GM21423 (cell line): Measurements from ENCODE around the gene ZCCHC14.

ENCODE experiments used
- ATAC-seq: cut with Tn5 transposase; IDR thresholded peaks from one replicate; pipeline ENCODE4 v1.9.1; 2021; ENCODE audit warnings: mild to moderate bottlenecking, moderate library complexity; ENCODE audit not compliant: unreplicated experiment

Gene ZCCHC14

DNA sequence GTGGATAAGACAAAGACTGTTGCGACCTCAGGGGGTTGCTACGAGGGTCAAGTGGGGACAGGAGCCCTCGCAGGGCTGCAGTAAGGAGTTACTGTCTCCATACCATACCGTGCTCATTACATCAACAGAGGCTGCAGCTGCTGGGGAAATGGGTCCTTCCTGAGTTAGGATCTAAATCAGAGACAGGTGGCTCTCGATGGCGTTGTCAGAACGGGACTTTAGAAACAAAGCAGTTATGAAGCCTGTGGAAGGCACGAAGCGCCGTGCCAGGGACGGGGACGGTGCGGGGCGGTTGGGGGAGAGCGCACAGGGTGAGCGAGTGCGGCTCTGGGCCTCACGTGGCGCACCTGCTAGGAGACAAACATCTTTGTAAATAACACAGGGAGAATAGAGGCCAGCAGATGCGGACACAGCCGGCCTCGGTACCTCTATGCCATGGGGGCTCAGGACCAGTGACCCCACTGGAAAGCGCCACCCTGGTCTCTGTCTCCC lies 34.4 kb downstream of the ZCCHC14 start:
- ATAC-seq, result no peak

DNA sequence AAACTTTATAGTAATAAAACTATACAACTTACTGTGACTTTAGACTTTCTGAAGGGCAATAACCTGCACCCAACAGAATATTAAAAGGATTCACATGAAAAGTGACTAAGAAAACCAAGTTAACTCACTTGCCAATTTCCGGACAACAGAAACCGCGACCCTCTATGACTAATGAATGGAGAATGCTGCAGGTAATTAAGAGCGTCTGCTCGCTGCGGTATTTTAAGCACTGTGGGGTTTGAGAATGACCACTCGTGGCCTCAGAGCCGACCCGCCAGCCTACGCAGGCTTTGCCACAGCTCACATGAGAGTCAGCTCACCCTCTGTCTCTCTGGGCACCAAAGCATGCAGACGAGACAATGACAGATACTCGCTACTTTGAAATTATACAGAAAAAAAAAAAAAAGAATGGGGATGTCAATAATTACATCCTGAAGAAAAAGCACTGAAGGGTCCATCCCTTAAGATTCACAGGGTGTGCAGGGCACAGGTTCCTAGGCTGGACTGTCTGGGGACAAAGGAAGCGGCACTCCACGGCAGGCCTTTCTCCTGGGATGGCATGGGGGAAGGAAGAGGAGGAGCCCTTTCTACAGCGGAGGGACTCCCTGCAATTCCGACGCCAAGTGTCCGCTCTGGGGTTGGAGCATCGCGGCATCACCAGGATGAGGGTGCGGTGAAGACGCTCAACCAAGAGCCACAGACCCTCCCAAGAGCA lies 35.0 kb downstream of the ZCCHC14 start:
- ATAC-seq, result peak; percentile 47

DNA sequence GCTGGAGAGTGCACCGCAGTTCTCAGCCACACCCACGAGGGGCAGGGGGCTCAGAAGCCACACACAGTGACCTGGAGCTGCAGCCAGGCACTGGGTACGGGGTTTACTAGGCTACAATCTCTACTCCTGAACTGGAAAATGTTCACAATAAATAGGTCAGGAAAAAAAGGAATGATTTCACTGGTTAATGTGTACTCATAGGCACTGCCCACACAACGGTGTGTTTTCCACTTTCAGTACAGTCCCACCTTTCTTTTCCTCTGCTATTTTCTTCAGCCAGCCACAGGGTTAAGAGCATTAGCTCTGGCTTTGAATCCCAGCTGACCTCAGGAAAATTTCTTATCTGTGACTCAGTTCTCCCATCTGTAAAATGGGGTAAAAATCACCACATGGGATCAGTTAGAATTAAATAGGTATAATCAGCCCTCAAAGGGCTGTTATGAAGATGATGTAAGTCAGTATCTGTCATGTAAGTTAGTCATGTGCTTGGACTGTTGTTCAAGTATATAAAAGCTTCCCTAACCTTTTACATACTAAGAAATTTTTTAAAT lies 35.7 kb downstream of the ZCCHC14 start:
- ATAC-seq, result peak; percentile 5

DNA sequence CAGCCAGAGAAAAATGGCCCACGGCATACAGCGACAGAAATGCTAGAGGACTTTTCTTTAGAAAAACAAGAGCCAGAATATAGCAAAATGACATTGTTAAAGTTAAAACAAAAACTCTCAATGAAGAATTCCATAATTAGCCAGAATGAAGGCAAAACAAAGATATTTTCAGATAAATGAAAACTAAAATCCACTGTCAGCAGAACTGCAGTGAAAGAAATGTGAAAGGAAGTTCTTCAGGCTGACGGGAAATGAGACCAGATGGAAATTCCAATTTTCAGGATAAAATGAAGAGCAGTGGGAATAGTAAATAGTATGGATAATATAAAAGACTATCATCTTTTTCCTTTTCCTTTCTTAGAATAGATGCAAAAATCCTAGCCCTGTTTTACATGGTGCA lies 38.4 kb downstream of the ZCCHC14 start:
- ATAC-seq, result no peak

DNA sequence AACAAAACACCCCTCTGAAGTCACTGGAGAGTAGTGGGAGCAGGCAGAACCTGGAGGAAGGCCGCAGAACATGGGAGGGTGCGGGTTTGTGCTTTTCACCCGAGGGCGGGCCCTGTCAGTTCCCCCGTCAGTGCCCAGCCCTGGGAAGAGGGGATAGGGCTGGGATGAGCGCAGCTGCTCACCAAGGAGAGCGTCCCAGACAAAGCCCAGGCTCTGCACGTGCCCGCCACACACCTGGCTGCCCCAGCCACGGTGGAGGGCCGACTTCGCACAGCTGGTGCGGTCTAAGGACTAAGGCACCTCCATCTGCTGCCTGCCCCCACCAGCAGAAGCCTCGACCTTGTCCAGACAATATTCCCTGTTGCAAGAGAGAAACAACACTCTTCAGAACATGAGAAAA lies 39.5 kb downstream of the ZCCHC14 start:
- ATAC-seq, result no peak

DNA sequence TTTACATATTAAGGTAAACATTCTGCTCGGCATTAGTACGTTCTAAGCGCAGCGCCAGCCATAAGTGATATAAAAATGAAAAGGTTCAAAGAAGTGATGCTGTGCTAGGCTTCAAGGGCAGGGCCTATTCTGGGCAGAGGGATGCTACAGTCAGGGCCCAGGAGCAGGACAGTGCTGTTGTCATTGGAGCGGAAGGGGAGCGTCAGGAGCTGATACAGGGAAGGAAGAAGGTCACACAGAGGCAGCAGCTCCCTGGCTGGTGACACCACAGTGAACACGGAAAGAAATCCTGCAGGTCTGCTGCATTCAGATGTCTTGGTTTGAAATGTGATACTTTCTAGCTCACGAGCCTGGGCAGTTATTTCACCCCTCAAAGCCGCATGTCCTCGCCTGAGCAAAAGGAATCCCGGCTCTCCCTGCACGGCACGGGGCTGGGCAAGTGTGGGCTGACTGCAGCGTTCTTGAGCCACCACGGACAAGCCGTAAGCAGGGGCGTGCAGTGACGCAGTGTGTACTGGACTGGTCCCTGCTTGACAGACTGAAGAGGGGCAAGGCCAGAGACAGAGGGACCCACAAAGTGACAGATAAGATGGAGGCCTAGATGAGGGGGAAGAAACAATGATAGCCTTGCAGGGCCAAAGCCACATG lies 41.1 kb downstream of the ZCCHC14 start:
- no peak for ATAC-seq

DNA sequence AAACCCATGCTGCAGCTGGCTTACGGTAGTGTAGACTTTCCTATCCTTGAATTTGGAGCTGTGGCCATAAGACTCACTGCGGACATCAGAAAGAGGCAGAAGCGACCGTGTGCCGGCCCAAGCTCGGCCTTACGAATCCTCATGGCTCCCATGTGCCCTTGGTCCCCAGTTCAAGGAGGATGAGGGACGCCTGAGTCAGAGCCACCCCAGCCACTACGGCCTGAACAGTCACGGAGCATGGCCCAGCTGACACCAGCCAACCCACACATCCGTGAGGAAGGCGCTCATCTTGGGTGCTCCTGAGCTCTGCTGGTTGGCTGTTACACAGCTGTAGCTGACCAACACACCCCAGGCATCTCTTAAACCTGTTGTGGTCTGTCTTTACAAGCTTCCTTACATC lies 44.0 kb downstream of the ZCCHC14 start:
- ATAC-seq, result no peak

DNA sequence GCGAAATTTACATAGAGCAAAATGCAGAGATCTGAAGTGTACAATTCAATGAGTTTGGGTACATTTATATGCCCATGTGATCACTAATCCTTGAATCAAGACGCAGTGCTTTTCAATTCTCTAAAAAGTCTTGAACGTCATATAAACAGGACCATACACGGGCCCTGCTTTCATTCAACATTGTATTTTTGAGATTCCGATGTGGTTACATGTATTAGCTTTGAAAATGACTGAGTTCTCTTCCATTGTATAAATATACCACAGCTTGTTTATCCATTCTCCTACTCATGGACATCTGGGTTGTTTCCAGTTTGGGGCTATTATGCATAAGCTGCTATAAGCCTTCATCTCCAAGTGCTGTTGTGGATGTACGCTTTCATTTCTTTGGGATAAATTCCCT lies 45.5 kb downstream of the ZCCHC14 start:
- ATAC-seq, result no peak

DNA sequence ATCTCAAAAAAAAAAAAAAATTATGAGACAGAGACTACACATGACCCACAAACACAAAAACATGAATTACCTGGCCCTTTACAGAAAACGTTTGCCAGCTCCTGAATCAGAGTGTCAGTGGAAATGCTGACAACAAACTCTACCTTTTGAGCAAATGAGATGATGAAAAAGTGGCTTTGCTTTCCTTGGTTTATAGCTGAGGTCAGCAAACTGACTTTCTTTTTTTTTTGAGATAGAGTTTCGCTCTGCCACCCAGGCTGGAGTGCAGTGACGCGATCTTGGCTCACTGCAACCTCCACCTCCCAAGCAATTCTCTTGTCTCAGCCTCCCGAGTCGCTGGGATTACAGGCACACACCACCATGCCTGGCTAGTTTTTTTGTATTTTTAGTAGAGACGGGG lies 46.3 kb downstream of the ZCCHC14 start:
- no peak for ATAC-seq

DNA sequence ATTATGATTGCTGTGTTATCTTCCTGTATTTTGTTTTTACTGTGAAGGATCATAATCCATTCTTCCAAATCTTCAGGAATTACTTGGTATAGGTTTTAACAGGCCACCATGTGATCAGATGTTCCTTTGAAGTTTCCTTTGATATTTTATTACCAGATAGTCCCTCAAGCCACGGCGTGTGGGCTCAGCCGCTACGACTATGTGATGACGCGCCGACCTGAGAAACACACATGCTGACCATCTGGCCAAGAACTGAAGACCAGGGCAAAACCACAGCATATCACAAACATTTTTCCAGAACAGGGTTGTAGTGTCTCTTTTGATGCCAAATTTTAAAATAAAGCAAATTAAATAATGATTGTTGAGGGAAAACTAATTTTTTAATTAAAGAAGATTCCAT lies 47.3 kb downstream of the ZCCHC14 start:
- no peak for ATAC-seq

DNA sequence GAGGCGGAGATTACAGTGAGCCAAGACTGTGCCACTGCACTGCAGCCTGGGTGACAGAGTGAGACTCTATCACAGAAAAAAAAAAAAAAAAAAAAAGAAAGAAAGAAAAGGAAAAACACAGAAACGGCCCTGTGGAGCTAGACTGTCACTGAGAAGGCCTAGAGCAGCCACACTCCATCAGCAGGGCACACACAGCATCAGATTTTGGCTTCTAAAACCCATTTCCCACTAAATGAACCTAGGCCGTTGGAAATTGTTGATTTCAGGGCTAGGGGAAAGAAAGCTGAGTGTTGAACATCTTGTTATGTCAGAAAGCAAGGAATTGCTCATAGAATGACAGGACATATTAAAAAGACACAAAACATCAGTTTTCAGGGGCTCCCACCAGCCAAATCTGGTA lies 48.9 kb downstream of the ZCCHC14 start:
- ATAC-seq, result no peak

DNA sequence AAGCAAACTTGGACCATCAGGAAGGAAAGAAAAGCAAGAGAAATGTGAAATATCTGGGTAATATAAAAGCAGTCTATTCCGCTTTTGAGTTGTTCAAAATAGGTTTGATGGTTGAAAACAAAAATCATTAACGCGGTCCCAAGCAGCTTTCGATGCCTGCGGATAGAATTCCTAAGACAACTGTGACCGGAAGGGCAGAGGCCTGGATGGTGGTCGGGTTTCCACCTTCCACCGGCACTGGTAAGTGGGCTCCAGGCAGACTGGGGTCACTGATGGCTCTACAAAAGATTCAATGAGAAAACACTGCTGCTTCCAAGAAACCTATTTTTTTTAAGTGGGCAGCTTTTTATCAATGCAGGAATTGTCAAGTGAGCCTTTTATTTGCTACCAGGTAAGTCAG lies 49.8 kb downstream of the ZCCHC14 start:
- ATAC-seq, result no peak

DNA sequence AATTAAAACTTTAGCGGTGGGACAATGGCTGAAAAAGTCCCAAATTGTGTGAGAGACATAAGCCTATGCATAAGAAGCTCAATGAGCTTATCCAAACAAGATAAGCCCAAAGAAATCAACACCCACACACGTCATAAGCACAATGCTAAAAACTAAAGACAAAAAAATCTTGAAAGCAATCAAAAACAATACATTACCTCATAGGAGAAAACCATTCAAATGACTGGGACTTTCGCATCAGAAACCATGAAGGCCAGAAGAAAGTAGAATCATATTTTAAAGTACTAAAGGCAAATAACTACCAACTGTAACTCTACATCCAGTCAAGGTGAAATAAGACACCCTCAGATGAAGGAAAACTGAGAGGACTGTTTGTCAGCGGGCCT lies 50.2 kb downstream of the ZCCHC14 start:
- no peak for ATAC-seq

DNA sequence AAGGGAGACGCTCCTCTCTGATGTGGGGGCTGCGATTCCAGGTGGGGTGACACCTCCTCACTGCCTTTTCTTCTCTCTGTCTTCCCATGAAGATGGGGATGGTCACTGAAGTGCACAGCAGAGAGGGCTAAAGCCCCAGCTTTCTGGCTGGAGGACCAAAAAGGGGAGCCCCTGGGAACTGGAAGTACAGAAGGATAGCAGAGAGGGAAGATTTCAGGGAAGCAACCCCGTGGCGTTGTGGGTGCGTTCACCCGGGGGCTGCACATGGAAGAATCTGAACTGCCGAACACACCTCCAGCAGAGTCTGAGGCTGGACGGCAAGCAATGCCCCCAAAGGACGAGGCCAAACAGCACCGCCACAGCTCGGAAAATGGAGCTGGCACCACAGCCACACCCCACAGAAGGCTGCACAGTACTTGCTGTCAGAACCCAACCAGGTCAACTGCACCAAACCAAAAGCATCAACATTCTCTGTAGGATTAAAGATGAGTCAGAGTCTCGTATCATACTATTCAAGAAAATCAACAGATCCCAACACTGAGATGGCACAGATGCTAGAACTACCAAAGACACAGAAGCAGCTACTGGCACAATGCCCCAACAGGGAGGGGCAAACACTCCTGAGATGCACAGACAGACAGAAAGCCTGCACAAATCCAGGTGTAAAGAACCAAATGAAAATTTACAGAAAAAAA lies 50.8 kb downstream of the ZCCHC14 start:
- ATAC-seq, result no peak

DNA sequence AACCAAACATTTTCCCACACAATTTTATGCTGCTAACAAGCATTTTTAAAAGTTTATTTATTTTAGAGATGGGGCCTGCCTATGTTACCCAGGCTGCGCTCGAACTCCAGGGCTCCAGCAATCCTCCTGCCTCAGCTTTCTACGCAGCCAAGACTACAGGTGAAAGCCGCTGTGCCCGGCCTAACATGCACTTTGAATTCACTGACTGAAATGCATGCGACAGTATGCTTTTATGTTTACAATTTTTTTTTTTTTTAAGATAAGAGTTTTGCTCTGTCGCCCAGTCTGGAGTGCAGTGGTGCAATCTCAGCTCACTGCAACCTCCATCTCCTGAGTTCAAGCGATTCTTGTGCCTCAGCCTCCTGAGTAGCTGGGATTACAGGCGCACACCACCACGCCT lies 52.9 kb downstream of the ZCCHC14 start:
- ATAC-seq, result no peak

DNA sequence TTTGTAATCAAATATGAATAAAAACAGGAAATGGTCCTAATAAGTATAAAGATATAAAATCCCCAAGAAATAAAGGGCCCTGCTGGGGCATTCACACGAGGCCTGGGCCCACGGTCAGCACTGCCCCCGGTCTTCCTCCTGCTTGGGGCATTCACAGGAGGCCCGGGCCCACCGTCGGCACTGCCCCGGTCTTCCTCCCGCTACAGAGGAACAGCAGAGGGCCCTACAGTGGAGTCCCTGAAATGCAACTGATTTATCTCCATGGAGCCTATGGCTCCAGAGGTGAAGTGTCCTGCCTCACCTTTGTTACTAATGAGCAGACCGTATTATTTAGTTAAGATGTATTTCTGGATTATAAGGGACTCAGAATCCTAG lies 54.2 kb downstream of the ZCCHC14 start:
- no peak for ATAC-seq

DNA sequence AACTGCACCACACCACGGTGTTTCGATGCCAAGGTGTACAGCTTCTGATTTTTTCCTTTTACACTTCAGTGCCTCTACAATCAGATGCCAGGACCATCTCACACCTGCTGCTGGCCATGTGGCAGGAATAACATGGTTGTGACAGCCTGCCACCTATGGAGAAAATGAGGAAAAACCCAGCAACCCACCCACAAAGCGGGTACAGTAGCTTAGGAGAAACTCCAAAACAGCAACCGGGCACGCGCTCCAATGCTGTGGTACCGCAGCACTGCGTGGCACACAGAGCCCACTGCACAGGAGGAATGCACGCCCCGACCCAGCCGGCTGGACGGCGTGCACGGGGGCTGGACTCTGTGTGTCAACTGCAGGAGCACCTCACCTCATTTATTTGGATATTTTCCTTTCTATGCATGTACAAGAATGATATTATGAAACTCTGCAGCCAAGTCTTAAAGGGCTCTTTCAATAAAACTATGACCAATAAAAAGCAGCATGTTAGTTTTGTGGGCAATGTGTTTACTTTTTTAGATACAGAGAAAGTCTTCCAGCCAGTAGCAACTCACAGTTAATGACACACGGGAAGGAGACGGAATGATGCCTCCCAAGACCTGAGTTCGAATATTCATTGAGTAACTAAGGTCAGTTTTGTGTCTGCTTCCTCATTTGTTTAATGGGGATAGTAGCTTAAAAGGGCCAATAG lies 54.8 kb downstream of the ZCCHC14 start:
- no peak for ATAC-seq

DNA sequence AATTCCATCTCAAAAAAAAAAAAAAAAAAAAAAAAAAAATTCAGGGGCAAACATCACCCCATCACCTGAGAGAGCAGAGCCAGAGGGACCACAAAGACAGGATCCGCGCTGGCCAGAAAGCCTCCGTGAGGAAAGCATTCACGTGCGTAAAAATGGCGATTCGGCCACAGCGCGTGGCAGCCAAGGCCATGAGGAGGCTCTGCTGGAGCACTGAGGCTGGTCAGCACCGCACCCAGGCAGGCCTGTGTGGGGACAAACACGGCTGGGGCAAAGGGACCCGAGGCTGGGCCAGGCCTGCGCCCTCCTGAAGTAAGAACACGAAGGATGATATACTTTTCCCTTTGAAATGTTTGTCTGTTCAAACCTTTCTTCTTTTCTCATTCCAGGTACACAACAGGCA lies 55.5 kb downstream of the ZCCHC14 start:
- ATAC-seq, result no peak

DNA sequence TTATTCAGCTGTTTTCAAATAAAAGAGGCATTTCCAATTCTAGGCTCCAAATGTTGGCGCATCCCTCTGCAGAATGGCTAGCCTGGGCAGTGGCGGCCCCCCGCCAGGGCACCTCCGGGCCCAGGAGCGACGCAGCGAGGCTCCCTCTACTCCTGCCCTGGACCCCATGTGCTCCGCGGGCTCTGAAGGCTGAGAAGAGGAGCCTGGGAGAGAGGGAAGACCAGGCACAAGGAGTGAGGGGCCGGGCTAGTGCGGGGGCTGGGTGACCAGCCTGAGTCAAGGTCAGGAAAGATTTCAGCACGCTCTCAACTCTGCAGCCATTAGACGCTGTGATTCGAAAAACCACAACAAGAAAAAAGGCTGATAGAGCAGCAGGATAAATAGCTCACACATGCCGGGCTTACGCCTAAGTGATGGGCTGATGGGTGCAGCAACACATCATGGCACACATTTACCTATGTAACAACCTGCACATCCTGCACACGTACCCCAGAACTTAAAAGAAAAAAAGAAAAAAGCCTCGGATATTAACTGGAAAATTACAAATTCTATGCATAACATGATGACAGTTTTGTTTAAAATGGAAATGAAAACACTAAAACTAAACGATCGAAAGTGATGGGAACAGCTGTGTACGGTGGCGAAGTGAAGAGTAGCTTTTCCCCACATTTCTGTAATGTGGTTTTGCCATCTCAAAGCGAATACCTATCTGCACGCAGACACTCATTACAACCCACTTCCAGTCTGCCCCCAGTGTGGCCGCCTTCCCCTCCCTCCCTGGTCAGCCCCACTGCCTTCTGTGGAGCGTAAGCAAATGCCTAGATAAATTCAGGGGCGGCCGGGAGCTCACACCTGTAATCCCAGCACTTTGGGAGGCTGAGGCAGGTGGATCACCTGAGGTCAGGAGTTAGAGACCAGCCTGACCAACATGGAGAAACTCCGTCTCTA lies 56.3 kb downstream of the ZCCHC14 start:
- ATAC-seq, result no peak
